Epithelial cell of proximal tubule (primary cell): ENCODE measurements around the gene ANKS1A. TPM values are rescaled to one million over a fixed set of nuclear protein-coding genes. Genes with fewer than 3 reads are reported as not detected.
"Not testable (repeated sequence)": the region's sequence is repeated elsewhere in the genome, so short reads cannot be mapped to it uniquely, and the experiment has no call there.

Source experiments
- DNase-seq: peaks from one replicate; pipeline ENCODE4 v3.0.0-alpha.2; 2011; ENCODE audit warnings: low read depth
- H3K4me3 ChIP-seq: 2 replicates; pipeline ENCODE4 v1.5.1; 2011; ENCODE audit warnings: low read depth, mild to moderate bottlenecking, low read length
- total RNA-seq: library from RNA; depleted of rRNA; stranded (reverse); fragments of >200 nt; gene quantifications from 2 replicates; pipeline ENCODE4 v1.2.3, GENCODE V29; 2015
- TF ChIP-seq, protein P1 (sequence below): conservative IDR thresholded peaks from 2 replicates; pipeline ENCODE4 v1.5.1; 2012; ENCODE audit warnings: low read depth, mild to moderate bottlenecking, low read length

ANKS1A gene, protein sequence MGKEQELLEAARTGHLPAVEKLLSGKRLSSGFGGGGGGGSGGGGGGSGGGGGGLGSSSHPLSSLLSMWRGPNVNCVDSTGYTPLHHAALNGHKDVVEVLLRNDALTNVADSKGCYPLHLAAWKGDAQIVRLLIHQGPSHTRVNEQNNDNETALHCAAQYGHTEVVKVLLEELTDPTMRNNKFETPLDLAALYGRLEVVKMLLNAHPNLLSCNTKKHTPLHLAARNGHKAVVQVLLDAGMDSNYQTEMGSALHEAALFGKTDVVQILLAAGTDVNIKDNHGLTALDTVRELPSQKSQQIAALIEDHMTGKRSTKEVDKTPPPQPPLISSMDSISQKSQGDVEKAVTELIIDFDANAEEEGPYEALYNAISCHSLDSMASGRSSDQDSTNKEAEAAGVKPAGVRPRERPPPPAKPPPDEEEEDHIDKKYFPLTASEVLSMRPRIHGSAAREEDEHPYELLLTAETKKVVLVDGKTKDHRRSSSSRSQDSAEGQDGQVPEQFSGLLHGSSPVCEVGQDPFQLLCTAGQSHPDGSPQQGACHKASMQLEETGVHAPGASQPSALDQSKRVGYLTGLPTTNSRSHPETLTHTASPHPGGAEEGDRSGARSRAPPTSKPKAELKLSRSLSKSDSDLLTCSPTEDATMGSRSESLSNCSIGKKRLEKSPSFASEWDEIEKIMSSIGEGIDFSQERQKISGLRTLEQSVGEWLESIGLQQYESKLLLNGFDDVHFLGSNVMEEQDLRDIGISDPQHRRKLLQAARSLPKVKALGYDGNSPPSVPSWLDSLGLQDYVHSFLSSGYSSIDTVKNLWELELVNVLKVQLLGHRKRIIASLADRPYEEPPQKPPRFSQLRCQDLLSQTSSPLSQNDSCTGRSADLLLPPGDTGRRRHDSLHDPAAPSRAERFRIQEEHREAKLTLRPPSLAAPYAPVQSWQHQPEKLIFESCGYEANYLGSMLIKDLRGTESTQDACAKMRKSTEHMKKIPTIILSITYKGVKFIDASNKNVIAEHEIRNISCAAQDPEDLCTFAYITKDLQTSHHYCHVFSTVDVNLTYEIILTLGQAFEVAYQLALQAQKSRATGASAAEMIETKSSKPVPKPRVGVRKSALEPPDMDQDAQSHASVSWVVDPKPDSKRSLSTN
- 12.6 and 17.4 TPM in 2 replicates for total RNA-seq

DNA sequence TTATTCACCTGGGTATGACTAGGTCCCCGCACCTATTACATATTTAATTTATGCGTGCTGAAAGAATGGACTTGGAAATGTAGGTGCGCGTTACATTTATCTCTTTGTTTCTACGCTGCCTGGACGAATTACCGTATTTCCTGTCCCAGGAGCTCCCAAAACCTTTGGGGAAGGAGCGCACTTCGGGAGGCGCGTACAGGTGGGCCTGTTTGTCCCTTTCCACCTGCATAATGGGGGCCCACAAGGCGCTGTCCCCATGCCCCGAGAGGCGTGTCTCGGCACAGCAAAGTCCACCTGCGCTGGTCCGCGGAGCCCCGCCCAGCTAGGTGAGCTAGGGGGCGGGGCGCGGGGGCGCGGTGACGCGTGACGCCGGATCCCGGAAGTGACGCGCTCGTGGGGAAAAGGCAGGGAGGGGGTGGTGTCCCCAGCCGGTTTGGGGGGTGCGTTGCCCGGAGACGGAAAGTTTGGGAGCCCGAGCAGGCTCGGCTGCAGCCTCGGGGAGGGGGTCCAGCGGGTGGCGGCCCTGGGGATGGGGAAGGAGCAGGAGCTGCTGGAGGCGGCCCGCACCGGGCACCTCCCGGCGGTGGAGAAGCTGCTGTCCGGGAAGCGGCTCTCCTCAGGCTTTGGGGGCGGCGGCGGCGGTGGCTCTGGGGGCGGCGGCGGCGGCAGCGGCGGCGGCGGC is at the start of gene ANKS1A:
Gene ANKS1A, plus strand, starts transcription at position 382 of the 682 bp plus-strand sequence. Its CDS starts 148 bp downstream, at position 530.
- peak within 1 kb of the TSS; percentile 81 for H3K4me3 ChIP-seq
- DNase-seq, result no peak
- TF ChIP-seq, protein P1, sequence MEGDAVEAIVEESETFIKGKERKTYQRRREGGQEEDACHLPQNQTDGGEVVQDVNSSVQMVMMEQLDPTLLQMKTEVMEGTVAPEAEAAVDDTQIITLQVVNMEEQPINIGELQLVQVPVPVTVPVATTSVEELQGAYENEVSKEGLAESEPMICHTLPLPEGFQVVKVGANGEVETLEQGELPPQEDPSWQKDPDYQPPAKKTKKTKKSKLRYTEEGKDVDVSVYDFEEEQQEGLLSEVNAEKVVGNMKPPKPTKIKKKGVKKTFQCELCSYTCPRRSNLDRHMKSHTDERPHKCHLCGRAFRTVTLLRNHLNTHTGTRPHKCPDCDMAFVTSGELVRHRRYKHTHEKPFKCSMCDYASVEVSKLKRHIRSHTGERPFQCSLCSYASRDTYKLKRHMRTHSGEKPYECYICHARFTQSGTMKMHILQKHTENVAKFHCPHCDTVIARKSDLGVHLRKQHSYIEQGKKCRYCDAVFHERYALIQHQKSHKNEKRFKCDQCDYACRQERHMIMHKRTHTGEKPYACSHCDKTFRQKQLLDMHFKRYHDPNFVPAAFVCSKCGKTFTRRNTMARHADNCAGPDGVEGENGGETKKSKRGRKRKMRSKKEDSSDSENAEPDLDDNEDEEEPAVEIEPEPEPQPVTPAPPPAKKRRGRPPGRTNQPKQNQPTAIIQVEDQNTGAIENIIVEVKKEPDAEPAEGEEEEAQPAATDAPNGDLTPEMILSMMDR, result no peak

DNA sequence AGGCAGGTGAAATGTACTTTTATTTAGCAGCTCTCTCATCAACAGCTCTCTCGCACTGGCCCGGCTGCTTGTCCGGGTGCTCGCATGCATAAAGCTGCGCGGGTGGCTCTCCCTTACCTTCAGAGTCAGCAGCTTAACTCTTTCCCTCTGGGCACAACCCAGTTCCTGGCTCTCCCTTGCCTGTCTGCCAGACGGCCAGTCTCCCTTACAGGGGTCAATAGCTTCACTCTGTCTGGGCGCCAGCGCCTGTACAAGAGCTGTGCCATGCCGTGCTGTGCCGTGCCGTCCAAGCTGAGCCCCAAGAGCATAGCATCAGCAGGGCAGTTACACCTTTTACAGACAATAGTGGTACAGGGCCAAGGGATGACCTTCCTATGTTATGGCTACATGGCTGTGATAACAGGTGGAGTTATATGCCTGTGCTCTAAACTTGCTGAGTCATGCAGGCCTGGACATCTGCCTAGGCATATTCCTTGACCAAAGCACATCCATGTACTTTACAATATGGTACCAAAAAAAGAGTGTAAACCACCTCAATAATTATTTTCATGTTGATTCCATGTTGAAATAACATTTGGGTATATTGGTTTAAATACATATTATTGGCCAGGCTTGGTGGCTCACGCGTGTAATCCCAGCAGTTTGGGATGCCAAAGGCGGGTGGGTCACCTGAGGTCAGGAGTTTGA is 49.2 kb upstream of the ANKS1A start:
- no peak for DNase-seq
- no peak overlapping the region for H3K4me3 ChIP-seq
- TF ChIP-seq, protein P1, result no peak

DNA sequence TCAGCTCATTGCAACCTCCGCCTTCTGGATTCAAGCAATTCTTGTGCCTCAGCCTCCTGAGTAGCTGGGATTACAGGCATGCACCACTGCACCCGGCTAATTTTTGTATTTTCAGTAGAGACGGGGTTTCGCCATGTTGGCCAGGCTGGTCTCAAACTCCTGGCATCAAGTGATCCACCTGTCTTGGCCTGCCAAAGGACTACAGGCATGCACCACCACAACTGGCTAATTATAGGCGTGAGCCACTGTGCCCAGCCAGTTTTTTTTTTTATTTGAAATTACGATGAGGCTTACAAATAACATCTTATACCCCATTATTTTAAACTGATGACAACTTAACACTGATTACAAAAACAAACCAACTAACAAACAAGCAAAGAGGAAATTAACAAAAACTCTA is 40.0 kb upstream of the ANKS1A start:
- H3K4me3 ChIP-seq, DNase-seq: not testable (repeated sequence)

DNA sequence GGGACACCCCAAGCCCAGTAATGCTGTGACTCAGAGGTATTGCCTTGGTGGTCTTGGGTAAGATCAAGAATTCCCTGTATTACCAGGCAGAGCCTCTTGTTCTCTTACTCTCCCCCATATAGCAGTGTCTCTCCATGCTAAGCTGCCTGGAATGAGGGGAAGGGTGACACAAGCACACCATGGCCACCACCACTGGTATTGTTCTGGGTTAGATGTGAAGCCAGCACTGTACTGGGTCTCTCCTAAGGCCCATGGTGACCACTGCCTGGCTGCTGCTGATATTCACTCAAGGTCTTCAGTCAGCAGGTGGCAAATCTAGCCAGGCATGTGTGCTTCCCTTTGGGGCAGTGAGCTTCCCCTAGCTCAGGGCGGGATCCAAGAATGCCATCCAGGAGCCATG is 37.7 kb upstream of the ANKS1A start:
- DNase-seq, result no peak
- TF ChIP-seq, protein P1, result no peak
- H3K4me3 ChIP-seq, result no peak overlapping the region

DNA sequence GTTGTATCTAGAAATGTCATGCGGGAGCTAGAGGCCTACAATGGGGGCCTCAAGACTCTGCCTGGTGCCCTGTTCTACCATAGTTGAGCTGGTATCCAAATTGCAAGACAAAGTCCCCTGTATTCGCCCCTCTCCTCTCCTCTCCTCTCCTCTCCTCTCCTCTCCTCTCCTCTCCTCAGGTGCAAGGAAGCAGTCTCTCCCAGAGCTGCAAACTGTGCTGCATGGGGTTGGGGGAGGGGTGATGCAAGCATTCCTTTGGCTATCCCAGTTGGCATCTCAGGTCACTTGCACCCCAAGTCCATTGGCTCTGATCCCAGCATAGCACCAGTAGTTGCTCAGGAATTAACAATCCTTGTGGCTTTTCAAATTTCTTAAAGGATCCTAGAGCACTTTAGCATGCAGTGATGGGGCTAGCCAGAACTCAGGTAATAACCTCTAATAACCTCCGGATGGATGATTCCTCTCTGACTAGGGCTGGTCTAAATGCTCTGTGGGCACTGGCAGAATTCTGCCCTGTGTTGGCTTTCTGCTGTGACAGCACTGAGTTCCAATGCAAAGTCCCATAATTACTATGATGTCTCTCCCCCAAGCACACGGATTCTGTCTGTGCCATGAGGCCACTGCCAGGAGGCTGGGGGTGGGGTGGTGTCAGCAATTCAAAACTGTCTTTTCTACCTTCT is 36.5 kb upstream of the ANKS1A start:
- TF ChIP-seq, protein P1, result no peak
- no peak for DNase-seq
- no peak overlapping the region for H3K4me3 ChIP-seq

DNA sequence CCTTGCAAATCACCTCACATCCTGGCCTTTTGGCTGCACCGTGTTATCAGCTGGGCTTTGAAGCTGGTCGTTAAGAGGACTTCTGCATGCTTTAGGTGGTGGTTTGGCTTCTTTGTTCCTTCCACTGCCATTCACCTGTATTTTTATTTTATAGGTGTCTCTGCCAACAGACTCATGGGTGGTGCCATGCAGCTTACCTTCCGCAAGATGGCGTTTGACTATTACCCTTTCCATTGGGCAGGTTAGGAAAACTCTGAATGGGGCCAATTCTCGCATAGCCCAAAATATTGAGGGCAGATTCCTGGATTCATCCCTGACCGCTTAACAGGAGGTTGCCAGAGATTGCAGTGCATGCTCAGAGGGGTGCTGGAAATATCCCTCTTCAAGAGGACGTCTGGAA is 33.6 kb upstream of the ANKS1A start:
- TF ChIP-seq, protein P1, result no peak
- no peak overlapping the region for H3K4me3 ChIP-seq
- DNase-seq, result no peak
